Tibial nerve (tissue), 4 donors: ENCODE results near the gene CRYGB. TPM values are rescaled to one million over a fixed set of nuclear protein-coding genes. Genes with fewer than 3 reads are reported as not detected.

Experiments
- DNase-seq, 2 donors: peaks; one replicate each; pipeline ENCODE4 v3.0.0-alpha.2; 2019; ENCODE audit warnings: low spot score in 2 of 2
- H3K27ac ChIP-seq, 4 donors: fragments of 200-600 bp; sonication (generic) in 3 of 4; one replicate each; pipeline ENCODE4 v1.5.1; 2017 to 2019; ENCODE audit warnings: mild to moderate bottlenecking in 1 of 4
- H3K27me3 ChIP-seq, 2 donors: fragments of 200-600 bp; sonication (generic) in 1 of 2; one replicate each; pipeline versions ENCODE4 v1.5.1 to v1.6.0; 2017 to 2019
- H3K36me3 ChIP-seq, 3 donors: fragments of 200-600 bp; sonication (generic); one replicate each; pipeline ENCODE4 v1.5.1; 2018 to 2019
- H3K4me1 ChIP-seq, 4 donors: fragments of 200-600 bp; sonication (generic) in 3 of 4; one replicate each; pipeline ENCODE4 v1.5.1; 2017 to 2019
- H3K4me3 ChIP-seq, 4 donors: fragments of 200-600 bp; sonication (generic) in 3 of 4; one replicate each; pipeline ENCODE4 v1.5.1; 2017 to 2019; ENCODE audit warnings: mild to moderate bottlenecking in 1 of 4, moderate library complexity in 1 of 4
- H3K9me3 ChIP-seq, 4 donors: fragments of 200-600 bp; sonication (generic) in 3 of 4; one replicate each; pipeline ENCODE4 v1.5.1; 2017 to 2019
- EP300 ChIP-seq, 2 donors: sonication (generic); formaldehyde crosslinking; IDR thresholded peaks; one replicate each; pipeline ENCODE4 v1.6.1; 2017; ENCODE audit warnings: antibody characterized with exemption in 2 of 2, mild to moderate bottlenecking in 1 of 2
- POLR2A ChIP-seq, 2 donors: fragments of 450-650 bp; IDR thresholded peaks; one replicate each; pipeline ENCODE4 v1.6.1; 2017; ENCODE audit warnings: antibody characterized with exemption in 2 of 2, mild to moderate bottlenecking in 2 of 2, moderate library complexity in 2 of 2
- WGBS, 2 donors: methylation state at CpG; one replicate each; pipeline ENCODE4 v1.1.5; 2018; 5-methylcytosine and 5-hydroxymethylcytosine counted together
- total RNA-seq, 4 donors: library from RNA; depleted of rRNA; stranded (reverse); fragments of >200 nt; gene quantifications; one replicate each; pipeline ENCODE4 v1.1.0, GENCODE V29; 2016
- TF ChIP-seq, protein P1 (sequence below), 5 experiments: fragments of 200-600 bp in 3 of 5; fragments of 450-650 bp in 2 of 5; sonication (generic) in 3 of 5; IDR thresholded peaks; one replicate each; pipeline ENCODE4 v1.5.1; 2016 to 2019; ENCODE audit warnings: antibody characterized with exemption in 5 of 5, mild to moderate bottlenecking in 3 of 5, moderate library complexity in 2 of 5

CRYGB gene
- total RNA-seq, 4 donors from 2014 or later = not detected

- H3K27ac ChIP-seq = no peak overlapping the region
- H3K9me3 ChIP-seq = no peaks in the 10 kb centered on the region
- H3K4me3 ChIP-seq = no peak overlapping the region
- no peaks in the 10 kb centered on the region for H3K27me3 ChIP-seq
- WGBS, 2 donors = 65 to 74% methylated on average over 2 of the region's 2 CpGs
- no peak for DNase-seq
- TF ChIP-seq, protein P1, sequence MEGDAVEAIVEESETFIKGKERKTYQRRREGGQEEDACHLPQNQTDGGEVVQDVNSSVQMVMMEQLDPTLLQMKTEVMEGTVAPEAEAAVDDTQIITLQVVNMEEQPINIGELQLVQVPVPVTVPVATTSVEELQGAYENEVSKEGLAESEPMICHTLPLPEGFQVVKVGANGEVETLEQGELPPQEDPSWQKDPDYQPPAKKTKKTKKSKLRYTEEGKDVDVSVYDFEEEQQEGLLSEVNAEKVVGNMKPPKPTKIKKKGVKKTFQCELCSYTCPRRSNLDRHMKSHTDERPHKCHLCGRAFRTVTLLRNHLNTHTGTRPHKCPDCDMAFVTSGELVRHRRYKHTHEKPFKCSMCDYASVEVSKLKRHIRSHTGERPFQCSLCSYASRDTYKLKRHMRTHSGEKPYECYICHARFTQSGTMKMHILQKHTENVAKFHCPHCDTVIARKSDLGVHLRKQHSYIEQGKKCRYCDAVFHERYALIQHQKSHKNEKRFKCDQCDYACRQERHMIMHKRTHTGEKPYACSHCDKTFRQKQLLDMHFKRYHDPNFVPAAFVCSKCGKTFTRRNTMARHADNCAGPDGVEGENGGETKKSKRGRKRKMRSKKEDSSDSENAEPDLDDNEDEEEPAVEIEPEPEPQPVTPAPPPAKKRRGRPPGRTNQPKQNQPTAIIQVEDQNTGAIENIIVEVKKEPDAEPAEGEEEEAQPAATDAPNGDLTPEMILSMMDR (IDR thresholded peaks at IDR 0.05) = no peak
- TF ChIP-seq EP300 (IDR thresholded peaks at IDR 0.05) (no peak), POLR2A (IDR thresholded peaks at IDR 0.05) (no peak)
- no peaks in the 10 kb centered on the region for H3K4me1 ChIP-seq
- no peaks in the 10 kb centered on the region for H3K36me3 ChIP-seq
Observed at GRCh38 chr2:208164951-208165755, 19.2 kb upstream of the CRYGB start.

DNA sequence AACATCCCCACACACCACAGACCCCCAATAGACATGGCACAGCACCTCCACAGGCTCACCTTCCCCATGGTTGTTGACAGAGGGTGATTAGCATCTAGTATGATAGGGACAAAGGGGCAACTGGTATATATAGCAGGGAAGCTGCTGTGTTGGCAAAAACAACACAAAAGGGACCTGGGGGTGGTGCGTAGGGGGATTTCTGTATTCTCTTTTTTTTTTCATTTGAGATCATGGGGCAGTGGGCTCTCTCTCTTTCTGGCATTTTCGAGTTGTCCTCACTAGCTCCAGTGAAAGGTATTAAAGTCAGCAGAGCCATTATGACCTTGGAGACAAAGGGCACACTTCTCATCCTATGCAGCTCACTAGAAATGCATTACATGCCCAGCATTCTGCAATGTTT is 17.5 kb upstream of the CRYGB start, which contains the start of gene CRYGA:
TSS of gene CRYGA (minus strand) at position 101 of the 400 bp plus-strand sequence. CDS start at position 68, 33 bp downstream.
- no peaks in the 10 kb centered on the region for H3K36me3 ChIP-seq
- TF ChIP-seq EP300 (IDR thresholded peaks at IDR 0.05) (no peak), POLR2A (IDR thresholded peaks at IDR 0.05) (no peak)
- TF ChIP-seq, protein P1 (IDR thresholded peaks at IDR 0.05) = no peak
- DNase-seq = no peak
- H3K27ac ChIP-seq = no peak within 1 kb of the TSS
- no peaks in the 10 kb centered on the region for H3K9me3 ChIP-seq
- H3K4me1 ChIP-seq = no peaks in the 10 kb centered on the region
- no peak within 1 kb of the TSS for H3K4me3 ChIP-seq
- 73 to 89% methylated on average over 2 of the region's 2 CpGs for WGBS, 2 donors
- no peaks in the 10 kb centered on the region for H3K27me3 ChIP-seq

- WGBS, 2 donors = 48 to 73% methylated on average over 2 of the region's 2 CpGs
- DNase-seq = no peak
- no peaks in the 10 kb centered on the region for H3K4me1 ChIP-seq
Observed at GRCh38 chr2:208156439-208156838, 10.5 kb upstream of the CRYGB start.

DNA sequence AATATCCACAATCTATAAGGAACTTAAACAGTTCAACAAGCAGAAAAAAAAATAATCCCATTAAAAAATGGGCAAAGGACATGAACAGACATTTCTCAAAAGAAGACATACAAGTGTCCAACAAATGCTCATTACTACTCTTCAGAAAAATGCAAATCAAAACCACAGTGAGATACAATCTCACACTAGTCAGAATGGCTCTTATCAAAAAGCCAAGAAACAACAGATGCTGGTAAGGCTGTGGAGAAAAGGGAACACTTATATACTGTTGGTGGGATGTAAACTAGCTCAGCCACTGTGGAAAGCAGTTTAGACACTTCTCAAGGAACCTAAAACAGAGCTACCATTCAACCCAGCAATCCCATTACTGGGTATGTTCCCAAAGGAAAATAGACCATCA is 7.2 kb upstream of the CRYGB start:
- TF ChIP-seq POLR2A (IDR thresholded peaks at IDR 0.05) (no peak), EP300 (IDR thresholded peaks at IDR 0.05) (no peak)
- TF ChIP-seq, protein P1 (IDR thresholded peaks at IDR 0.05) = no peak
- H3K27me3 ChIP-seq = no peaks in the 10 kb centered on the region
- H3K36me3 ChIP-seq = no peaks in the 10 kb centered on the region

More at GRCh38 chr2:208156439-208156838, 10.5 kb upstream of the CRYGB start:
- Histone ChIP-seq H3K27ac (no peak overlapping the region), H3K27me3 (no peaks in the 10 kb centered on the region), H3K36me3 (no peaks in the 10 kb centered on the region), H3K9me3 (peaks cover 0 to 5% (median 0%) of the 10 kb centered on the region in 4 donors), H3K4me3 (no peak overlapping the region)
- TF ChIP-seq POLR2A (IDR thresholded peaks at IDR 0.05) (no peak), EP300 (IDR thresholded peaks at IDR 0.05) (no peak)
- TF ChIP-seq, protein P1 (IDR thresholded peaks at IDR 0.05) = no peak

GRCh38 chr2:208150956-208151355 is 5.0 kb upstream of the CRYGB start:
- Histone ChIP-seq H3K4me1 (no peaks in the 10 kb centered on the region), H3K36me3 (no peaks in the 10 kb centered on the region), H3K27me3 (no peaks in the 10 kb centered on the region), H3K9me3 (peaks cover 0 to 8% (median 0%) of the 10 kb centered on the region in 4 donors), H3K4me3 (no peak overlapping the region), H3K27ac (no peak overlapping the region)
- DNase-seq = no peak
- no peak for TF ChIP-seq POLR2A (IDR thresholded peaks at IDR 0.05)
- TF ChIP-seq, protein P1 (IDR thresholded peaks at IDR 0.05) = no peak
- TF ChIP-seq EP300 (IDR thresholded peaks at IDR 0.05) = no peak
- WGBS, 2 donors = 86 to 91% methylated on average over 1 of the region's 1 CpG

More for the DNA sequence above, 7.2 kb upstream of the CRYGB start:
- no peak for DNase-seq
- no peak overlapping the region for H3K27ac ChIP-seq
- no peaks in the 10 kb centered on the region for H3K4me1 ChIP-seq
- no peak overlapping the region for H3K4me3 ChIP-seq
- peaks cover 0 to 8% (median 0%) of the 10 kb centered on the region in 4 donors for H3K9me3 ChIP-seq
